ENCODE data around the gene IQGAP2.
A peak's percentile ranks its signal among the peaks of the same experiment; 100 is the strongest.
"Not testable (repeated sequence)": the region's sequence is repeated elsewhere in the genome, so short reads cannot be mapped to it uniquely, and the experiment has no call there.

Gene IQGAP2

GRCh38 chr5:76402886-76403765, at the start of gene IQGAP2:
IQGAP2 (plus strand) TSS chr5:76403285; CDS start chr5:76403546, 261 bp downstream.
- DNase-seq (ENCODE audit: low read depth in 1 of 2, low spot score in 1 of 2): peak; percentile 46 to 75

GRCh38 chr5:76356887-76357286, 46.2 kb upstream of the IQGAP2 start:
- no peak for DNase-seq (ENCODE audit: low read depth in 1 of 2, low spot score in 1 of 2)

GRCh38 chr5:76363352-76364225, 39.5 kb upstream of the IQGAP2 start:
- DNase-seq (ENCODE audit: low read depth in 1 of 2, low spot score in 1 of 2): no peak

- no peak for DNase-seq (ENCODE audit: low read depth in 1 of 2, low spot score in 1 of 2)
Measured at GRCh38 chr5:76364226-76364589, 38.9 kb upstream of the IQGAP2 start.

- no peak for DNase-seq (ENCODE audit: low read depth in 1 of 2, low spot score in 1 of 2)
Measured at GRCh38 chr5:76365561-76365960, 37.5 kb upstream of the IQGAP2 start.

GRCh38 chr5:76366596-76366995, 36.5 kb upstream of the IQGAP2 start:
- DNase-seq (ENCODE audit: low read depth in 1 of 2, low spot score in 1 of 2): no peak

GRCh38 chr5:76367623-76368371, 35.3 kb upstream of the IQGAP2 start:
- no peak for DNase-seq (ENCODE audit: low read depth in 1 of 2, low spot score in 1 of 2)

- DNase-seq (ENCODE audit: low read depth in 1 of 2, low spot score in 1 of 2): no peak
Measured at GRCh38 chr5:76368941-76369340, 34.1 kb upstream of the IQGAP2 start.

- not testable (repeated sequence) for DNase-seq (ENCODE audit: low read depth in 1 of 2, low spot score in 1 of 2)
Measured at GRCh38 chr5:76369668-76370067, 33.4 kb upstream of the IQGAP2 start.

GRCh38 chr5:76371960-76372322, 31.1 kb upstream of the IQGAP2 start:
- no peak for DNase-seq (ENCODE audit: low read depth in 1 of 2, low spot score in 1 of 2)

- DNase-seq (ENCODE audit: low read depth in 1 of 2, low spot score in 1 of 2): no peak
Measured at GRCh38 chr5:76372323-76373054, 30.6 kb upstream of the IQGAP2 start.

GRCh38 chr5:76376148-76376865, 26.8 kb upstream of the IQGAP2 start:
- DNase-seq (ENCODE audit: low read depth in 1 of 2, low spot score in 1 of 2): no peak

GRCh38 chr5:76376866-76377230, 26.2 kb upstream of the IQGAP2 start:
- DNase-seq (ENCODE audit: low read depth in 1 of 2, low spot score in 1 of 2): no peak

GRCh38 chr5:76378355-76378754, 24.7 kb upstream of the IQGAP2 start:
- no peak for DNase-seq (ENCODE audit: low read depth in 1 of 2, low spot score in 1 of 2)

- no peak for DNase-seq (ENCODE audit: low read depth in 1 of 2, low spot score in 1 of 2)
Measured at GRCh38 chr5:76379316-76379715, 23.8 kb upstream of the IQGAP2 start.

- DNase-seq (ENCODE audit: low read depth in 1 of 2, low spot score in 1 of 2): no peak
Measured at GRCh38 chr5:76379855-76380254, 23.2 kb upstream of the IQGAP2 start.

- no peak for DNase-seq (ENCODE audit: low read depth in 1 of 2, low spot score in 1 of 2)
Measured at GRCh38 chr5:76380346-76381066, 22.6 kb upstream of the IQGAP2 start.

- DNase-seq (ENCODE audit: low read depth in 1 of 2, low spot score in 1 of 2): no peak
Measured at GRCh38 chr5:76383126-76383832, 19.8 kb upstream of the IQGAP2 start.

- DNase-seq (ENCODE audit: low read depth in 1 of 2, low spot score in 1 of 2): no peak
Measured at GRCh38 chr5:76384189-76384588, 18.9 kb upstream of the IQGAP2 start.
